ENCODE results near the gene PAX6. TPM values are rescaled to one million over a fixed set of nuclear protein-coding genes. Genes with fewer than 3 reads are reported as not detected.
"Not testable (repeated sequence)": the region's sequence is repeated elsewhere in the genome, so short reads cannot be mapped to it uniquely, and the experiment has no call there.

PAX6 gene
- polyA plus RNA-seq, 4 donors = 0.88 to 3.8 (median 1.1) TPM

DNA sequence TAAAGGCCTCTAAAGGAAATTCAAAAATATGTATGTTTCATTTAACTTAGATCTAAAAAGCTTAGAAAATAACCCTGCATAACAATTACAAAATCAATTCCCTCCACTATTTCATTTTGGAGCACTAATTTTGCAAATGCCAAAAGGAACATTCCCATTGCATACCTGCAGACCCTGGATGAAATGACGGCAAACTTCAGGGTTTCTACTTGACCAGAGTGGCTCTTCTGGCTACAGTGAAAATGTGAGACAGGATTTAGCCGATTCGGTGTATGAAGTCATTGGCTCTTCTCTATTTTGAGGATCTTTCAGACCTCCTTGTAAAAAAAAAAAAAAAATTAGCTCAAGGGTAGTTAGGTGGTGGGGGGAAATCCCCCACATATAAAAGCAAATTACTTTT is 44.1 kb downstream of the PAX6 start:
- WGBS, 3 donors = 95 to 97% (median 96%) methylated on average over 3 of the region's 3 CpGs
- no peak overlapping the region for H3K4me3 ChIP-seq (ENCODE audit: low read depth in 1 of 3, low read length in 3 of 3)
- no peak for FAIRE-seq

DNA sequence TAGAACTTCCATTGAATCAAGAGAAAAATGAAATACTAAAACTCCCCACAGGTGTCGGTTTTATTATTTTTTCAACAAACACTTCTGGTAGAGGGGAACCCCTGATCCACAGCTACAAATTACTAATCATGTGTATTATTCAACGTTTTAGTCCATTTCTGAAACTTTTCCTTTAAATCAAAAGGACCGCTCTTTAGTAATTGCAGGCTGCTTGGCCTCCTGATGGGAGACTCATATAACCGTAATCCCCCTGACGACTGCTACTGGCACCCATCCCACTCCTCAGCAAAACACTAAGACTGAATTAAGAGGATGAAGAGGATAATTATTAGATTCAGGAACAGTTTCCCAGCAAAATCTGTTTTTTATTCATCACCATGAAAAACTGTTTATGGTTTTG is 46.4 kb downstream of the PAX6 start:
- Histone ChIP-seq H3K9me3 (ENCODE audit: control insufficient read depth in 2 of 2, insufficient read depth in 1 of 2, low read depth in 1 of 2, low read length in 1 of 2) (no peaks in the 10 kb centered on the region), H3K4me1 (ENCODE audit: control insufficient read depth in 3 of 3, insufficient read depth in 2 of 3, low read depth in 1 of 3, low read length in 2 of 3) (no peaks in the 10 kb centered on the region), H3K27me3 (ENCODE audit: control insufficient read depth in 3 of 3, insufficient read depth in 3 of 3, low read length in 3 of 3) (no peaks in the 10 kb centered on the region), H3K36me3 (ENCODE audit: control insufficient read depth in 3 of 3, insufficient read depth in 2 of 3, low read depth in 1 of 3, low read length in 3 of 3) (no peaks in the 10 kb centered on the region), H3K4me3 (ENCODE audit: low read depth in 1 of 3, low read length in 3 of 3) (no peak overlapping the region), H3K27ac (ENCODE audit: low read depth in 1 of 3, low read length in 2 of 3) (no peak overlapping the region)
- WGBS, 3 donors = 86 to 91% (median 90%) methylated on average over 5 of the region's 5 CpGs
- DNase-seq (no peak), FAIRE-seq (no peak)

More for the DNA sequence above, 44.1 kb downstream of the PAX6 start:
- Histone ChIP-seq H3K36me3 (ENCODE audit: control insufficient read depth in 3 of 3, insufficient read depth in 2 of 3, low read depth in 1 of 3, low read length in 3 of 3) (no peaks in the 10 kb centered on the region), H3K9me3 (ENCODE audit: control insufficient read depth in 2 of 2, insufficient read depth in 1 of 2, low read depth in 1 of 2, low read length in 1 of 2) (no peaks in the 10 kb centered on the region), H3K27ac (ENCODE audit: low read depth in 1 of 3, low read length in 2 of 3) (no peak overlapping the region), H3K27me3 (ENCODE audit: control insufficient read depth in 3 of 3, insufficient read depth in 3 of 3, low read length in 3 of 3) (no peaks in the 10 kb centered on the region), H3K4me1 (ENCODE audit: control insufficient read depth in 3 of 3, insufficient read depth in 2 of 3, low read depth in 1 of 3, low read length in 2 of 3) (no peaks in the 10 kb centered on the region)
- DNase-seq = no peak

- DNase-seq (no peak), FAIRE-seq (no peak)
- H3K4me1 ChIP-seq (ENCODE audit: control insufficient read depth in 3 of 3, insufficient read depth in 2 of 3, low read depth in 1 of 3, low read length in 2 of 3) = no peaks in the 10 kb centered on the region
- no peak overlapping the region for H3K4me3 ChIP-seq (ENCODE audit: low read depth in 1 of 3, low read length in 3 of 3)
- H3K27ac ChIP-seq (ENCODE audit: low read depth in 1 of 3, low read length in 2 of 3) = no peak overlapping the region
- no peaks in the 10 kb centered on the region for H3K36me3 ChIP-seq (ENCODE audit: control insufficient read depth in 3 of 3, insufficient read depth in 2 of 3, low read depth in 1 of 3, low read length in 3 of 3)
- H3K9me3 ChIP-seq (ENCODE audit: control insufficient read depth in 2 of 2, insufficient read depth in 1 of 2, low read depth in 1 of 2, low read length in 1 of 2) = no peaks in the 10 kb centered on the region
- 91 to 92% (median 91%) methylated on average over 5 of the region's 5 CpGs for WGBS, 3 donors
- no peaks in the 10 kb centered on the region for H3K27me3 ChIP-seq (ENCODE audit: control insufficient read depth in 3 of 3, insufficient read depth in 3 of 3, low read length in 3 of 3)
Measured at GRCh38 chr11:31764261-31764660, 46.9 kb downstream of the PAX6 start.

- Histone ChIP-seq H3K36me3 (ENCODE audit: control insufficient read depth in 3 of 3, insufficient read depth in 2 of 3, low read depth in 1 of 3, low read length in 3 of 3) (no peaks in the 10 kb centered on the region), H3K27ac (ENCODE audit: low read depth in 1 of 3, low read length in 2 of 3) (no peak overlapping the region), H3K4me3 (ENCODE audit: low read depth in 1 of 3, low read length in 3 of 3) (no peak overlapping the region), H3K27me3 (ENCODE audit: control insufficient read depth in 3 of 3, insufficient read depth in 3 of 3, low read length in 3 of 3) (no peaks in the 10 kb centered on the region), H3K4me1 (ENCODE audit: control insufficient read depth in 3 of 3, insufficient read depth in 2 of 3, low read depth in 1 of 3, low read length in 2 of 3) (no peaks in the 10 kb centered on the region), H3K9me3 (ENCODE audit: control insufficient read depth in 2 of 2, insufficient read depth in 1 of 2, low read depth in 1 of 2, low read length in 1 of 2) (no peaks in the 10 kb centered on the region)
- DNase-seq (no peak), FAIRE-seq (no peak)
Measured at GRCh38 chr11:31763296-31763695, 47.8 kb downstream of the PAX6 start.

GRCh38 chr11:31761636-31762035 is 49.5 kb downstream of the PAX6 start:
- H3K4me3 ChIP-seq (ENCODE audit: low read depth in 1 of 3, low read length in 3 of 3) = no peak overlapping the region
- FAIRE-seq (no peak), DNase-seq (no peak)
- no peaks in the 10 kb centered on the region for H3K36me3 ChIP-seq (ENCODE audit: control insufficient read depth in 3 of 3, insufficient read depth in 2 of 3, low read depth in 1 of 3, low read length in 3 of 3)
- no peaks in the 10 kb centered on the region for H3K9me3 ChIP-seq (ENCODE audit: control insufficient read depth in 2 of 2, insufficient read depth in 1 of 2, low read depth in 1 of 2, low read length in 1 of 2)
- H3K27me3 ChIP-seq (ENCODE audit: control insufficient read depth in 3 of 3, insufficient read depth in 3 of 3, low read length in 3 of 3) = no peaks in the 10 kb centered on the region
- no peaks in the 10 kb centered on the region for H3K4me1 ChIP-seq (ENCODE audit: control insufficient read depth in 3 of 3, insufficient read depth in 2 of 3, low read depth in 1 of 3, low read length in 2 of 3)
- 93 to 100% (median 98%) methylated on average over 1 of the region's 1 CpG for WGBS, 3 donors
- H3K27ac ChIP-seq (ENCODE audit: low read depth in 1 of 3, low read length in 2 of 3) = no peak overlapping the region

DNA sequence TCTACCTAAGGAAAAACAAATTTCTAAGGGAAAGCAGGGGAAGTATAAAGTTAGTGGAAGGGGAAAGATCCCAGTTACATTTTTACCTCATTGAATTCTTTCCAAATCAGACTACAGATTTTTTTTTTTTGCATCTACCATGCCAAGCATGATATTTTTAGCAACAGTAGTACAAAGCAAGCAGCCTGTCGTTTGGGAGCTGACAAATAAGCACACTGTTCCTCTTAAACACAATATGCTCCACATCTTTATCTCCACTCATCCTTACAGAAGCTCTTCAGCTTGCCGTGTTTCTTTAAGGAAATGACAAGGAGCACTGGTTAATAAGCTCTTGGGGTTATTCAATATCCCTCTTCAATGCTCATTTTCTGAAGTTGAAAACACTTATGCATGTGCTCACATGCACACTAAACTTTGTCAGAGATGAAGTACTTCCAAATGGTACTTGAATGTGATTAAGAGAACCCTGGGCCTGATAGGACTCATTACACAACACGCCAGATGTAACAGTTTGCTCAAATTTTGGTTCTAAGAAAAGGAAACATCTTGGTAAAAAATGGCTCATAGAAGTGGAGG is 53.8 kb downstream of the PAX6 start:
- FAIRE-seq = no peak
- H3K27me3 ChIP-seq (ENCODE audit: control insufficient read depth in 3 of 3, insufficient read depth in 3 of 3, low read length in 3 of 3) = no peaks in the 10 kb centered on the region

DNA sequence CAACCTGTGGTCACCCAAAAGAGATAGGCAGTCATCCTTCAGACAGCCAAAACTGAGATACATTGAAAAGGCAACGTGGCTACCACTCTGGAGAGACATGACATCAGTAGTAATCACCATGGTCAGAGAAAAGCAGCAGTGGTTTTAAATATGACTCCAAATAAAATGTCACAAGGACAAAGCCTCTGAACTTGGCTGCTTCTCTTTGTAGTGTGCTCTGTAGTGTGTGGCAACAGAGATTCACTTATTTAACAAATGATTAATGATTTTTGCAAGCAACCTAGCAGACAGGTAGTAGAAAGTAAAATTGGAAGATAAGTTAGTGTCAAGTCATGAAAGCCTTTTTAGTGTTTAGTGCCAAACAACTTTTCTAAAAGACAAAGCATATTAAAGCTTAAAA is 63.5 kb downstream of the PAX6 start:
- no peak overlapping the region for H3K4me3 ChIP-seq (ENCODE audit: low read depth in 1 of 3, low read length in 3 of 3)
- no peak for FAIRE-seq
- WGBS, 3 donors = 41 to 56% (median 46%) methylated on average over 1 of the region's 1 CpG

More for the DNA sequence above, 53.8 kb downstream of the PAX6 start:
- no peaks in the 10 kb centered on the region for H3K36me3 ChIP-seq (ENCODE audit: control insufficient read depth in 3 of 3, insufficient read depth in 2 of 3, low read depth in 1 of 3, low read length in 3 of 3)
- no peaks in the 10 kb centered on the region for H3K4me1 ChIP-seq (ENCODE audit: control insufficient read depth in 3 of 3, insufficient read depth in 2 of 3, low read depth in 1 of 3, low read length in 2 of 3)
- H3K9me3 ChIP-seq (ENCODE audit: control insufficient read depth in 2 of 2, insufficient read depth in 1 of 2, low read depth in 1 of 2, low read length in 1 of 2) = no peaks in the 10 kb centered on the region
- H3K27ac ChIP-seq (ENCODE audit: low read depth in 1 of 3, low read length in 2 of 3) = no peak overlapping the region
- no peak overlapping the region for H3K4me3 ChIP-seq (ENCODE audit: low read depth in 1 of 3, low read length in 3 of 3)
- no peak for DNase-seq
- WGBS, 3 donors = 53 to 74% (median 70%) methylated on average over 3 of the region's 3 CpGs

GRCh38 chr11:31740731-31741368 is 70.3 kb downstream of the PAX6 start:
- not testable (repeated sequence) for DNase-seq; H3K4me1 ChIP-seq (ENCODE audit: control insufficient read depth in 3 of 3, insufficient read depth in 2 of 3, low read depth in 1 of 3, low read length in 2 of 3); H3K27me3 ChIP-seq (ENCODE audit: control insufficient read depth in 3 of 3, insufficient read depth in 3 of 3, low read length in 3 of 3); H3K4me3 ChIP-seq (ENCODE audit: low read depth in 1 of 3, low read length in 3 of 3); H3K27ac ChIP-seq (ENCODE audit: low read depth in 1 of 3, low read length in 2 of 3); FAIRE-seq; H3K9me3 ChIP-seq (ENCODE audit: control insufficient read depth in 2 of 2, insufficient read depth in 1 of 2, low read depth in 1 of 2, low read length in 1 of 2); H3K36me3 ChIP-seq (ENCODE audit: control insufficient read depth in 3 of 3, insufficient read depth in 2 of 3, low read depth in 1 of 3, low read length in 3 of 3)
- WGBS, 3 donors = 91 to 97% (median 94%) methylated on average over 24 to 26 of the region's 26 CpGs

More for the DNA sequence above, 63.5 kb downstream of the PAX6 start:
- Histone ChIP-seq H3K9me3 (ENCODE audit: control insufficient read depth in 2 of 2, insufficient read depth in 1 of 2, low read depth in 1 of 2, low read length in 1 of 2) (no peaks in the 10 kb centered on the region), H3K4me1 (ENCODE audit: control insufficient read depth in 3 of 3, insufficient read depth in 2 of 3, low read depth in 1 of 3, low read length in 2 of 3) (no peaks in the 10 kb centered on the region), H3K36me3 (ENCODE audit: control insufficient read depth in 3 of 3, insufficient read depth in 2 of 3, low read depth in 1 of 3, low read length in 3 of 3) (no peaks in the 10 kb centered on the region), H3K27ac (ENCODE audit: low read depth in 1 of 3, low read length in 2 of 3) (no peak overlapping the region), H3K27me3 (ENCODE audit: control insufficient read depth in 3 of 3, insufficient read depth in 3 of 3, low read length in 3 of 3) (no peaks in the 10 kb centered on the region)
- DNase-seq = no peak

GRCh38 chr11:31740131-31740530 is 71.0 kb downstream of the PAX6 start:
- Histone ChIP-seq H3K27me3 (ENCODE audit: control insufficient read depth in 3 of 3, insufficient read depth in 3 of 3, low read length in 3 of 3) (no peaks in the 10 kb centered on the region), H3K4me1 (ENCODE audit: control insufficient read depth in 3 of 3, insufficient read depth in 2 of 3, low read depth in 1 of 3, low read length in 2 of 3) (no peaks in the 10 kb centered on the region), H3K4me3 (ENCODE audit: low read depth in 1 of 3, low read length in 3 of 3) (no peak overlapping the region), H3K27ac (ENCODE audit: low read depth in 1 of 3, low read length in 2 of 3) (no peak overlapping the region), H3K9me3 (ENCODE audit: control insufficient read depth in 2 of 2, insufficient read depth in 1 of 2, low read depth in 1 of 2, low read length in 1 of 2) (peaks cover 0 to 7% of the 10 kb centered on the region in 2 donors), H3K36me3 (ENCODE audit: control insufficient read depth in 3 of 3, insufficient read depth in 2 of 3, low read depth in 1 of 3, low read length in 3 of 3) (no peaks in the 10 kb centered on the region)
- WGBS, 3 donors = 86 to 91% (median 90%) methylated on average over 1 of the region's 1 CpG
- DNase-seq = no peak
- no peak for FAIRE-seq
